ENCODE data around the gene LPCAT1.
"Not testable (repeated sequence)": the region's sequence is repeated elsewhere in the genome, so short reads cannot be mapped to it uniquely, and the experiment has no call there.

Gene LPCAT1

GRCh38 chr5:1471997-1472963, 51.5 kb downstream of the LPCAT1 start:
- DNase-seq (ENCODE audit: insufficient read length, low spot score) (no peak), FAIRE-seq (no peak)

GRCh38 chr5:1471240-1471853, 52.4 kb downstream of the LPCAT1 start:
- FAIRE-seq (no peak), DNase-seq (ENCODE audit: insufficient read length, low spot score) (no peak)

GRCh38 chr5:1470762-1471211, 53.0 kb downstream of the LPCAT1 start:
- DNase-seq (ENCODE audit: insufficient read length, low spot score) (no peak), FAIRE-seq (no peak)

DNA sequence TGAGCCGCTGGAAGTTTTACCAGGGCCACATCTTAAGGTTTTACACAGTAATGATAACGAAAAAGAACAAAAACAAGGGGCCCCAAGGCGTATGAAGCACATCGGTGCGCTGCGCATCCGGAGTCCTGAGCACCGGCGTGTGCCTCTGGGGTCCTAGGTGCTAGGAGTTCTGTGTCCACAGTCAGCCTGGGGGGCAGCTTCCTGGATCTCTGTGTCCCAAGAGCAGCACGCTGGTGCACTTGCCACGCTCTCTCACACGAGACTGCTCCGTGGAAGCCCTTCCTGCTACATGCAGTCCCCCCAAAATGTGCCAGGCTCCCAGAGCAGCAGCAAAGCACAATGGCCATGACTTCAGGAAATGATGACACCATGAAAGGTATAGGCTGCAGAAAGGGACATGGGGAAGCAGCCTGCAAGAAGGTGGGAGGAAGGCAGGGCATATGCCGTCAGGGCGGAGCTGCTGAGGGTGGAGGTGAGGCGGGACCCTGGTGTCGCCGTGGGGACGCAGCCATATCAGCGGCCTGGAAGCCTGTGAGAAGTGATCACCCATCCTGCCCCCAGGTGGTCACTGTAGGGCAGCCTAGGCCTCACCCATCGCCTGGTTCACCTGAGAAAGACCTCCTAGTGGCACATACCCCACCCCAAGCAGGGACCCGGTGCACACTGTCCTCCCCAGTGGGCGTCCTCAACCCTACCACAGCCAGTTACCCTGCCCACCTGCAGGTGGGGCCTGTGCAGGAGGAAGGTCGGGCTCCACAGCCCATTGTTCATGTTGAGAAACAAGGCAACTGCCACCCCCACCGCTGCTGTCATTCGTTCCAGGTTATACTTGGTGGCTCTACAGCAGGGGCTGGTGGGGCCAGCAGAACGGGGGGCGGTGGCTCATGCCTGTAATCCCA, 54.9 kb downstream of the LPCAT1 start:
- FAIRE-seq (no peak), DNase-seq (ENCODE audit: insufficient read length, low spot score) (no peak)

DNA sequence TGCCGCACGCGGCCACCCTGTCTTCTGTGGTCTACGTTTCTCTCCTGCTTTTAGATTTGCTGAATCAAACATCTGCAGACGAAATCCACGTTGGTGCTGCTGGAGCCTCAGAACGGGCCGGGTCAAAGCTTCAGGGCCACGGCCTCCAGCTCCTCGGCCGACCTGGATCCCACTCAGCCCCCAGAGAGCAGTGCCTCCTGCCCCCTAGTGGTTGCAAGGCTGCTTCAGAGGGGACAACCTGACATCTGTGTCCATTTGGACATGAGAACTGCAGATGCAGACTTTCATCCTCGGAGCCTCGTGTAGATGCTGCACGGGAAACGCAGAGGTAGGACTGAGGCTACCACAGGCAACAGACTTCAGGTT, 55.5 kb downstream of the LPCAT1 start:
- DNase-seq (ENCODE audit: insufficient read length, low spot score) (no peak), FAIRE-seq (no peak)

DNA sequence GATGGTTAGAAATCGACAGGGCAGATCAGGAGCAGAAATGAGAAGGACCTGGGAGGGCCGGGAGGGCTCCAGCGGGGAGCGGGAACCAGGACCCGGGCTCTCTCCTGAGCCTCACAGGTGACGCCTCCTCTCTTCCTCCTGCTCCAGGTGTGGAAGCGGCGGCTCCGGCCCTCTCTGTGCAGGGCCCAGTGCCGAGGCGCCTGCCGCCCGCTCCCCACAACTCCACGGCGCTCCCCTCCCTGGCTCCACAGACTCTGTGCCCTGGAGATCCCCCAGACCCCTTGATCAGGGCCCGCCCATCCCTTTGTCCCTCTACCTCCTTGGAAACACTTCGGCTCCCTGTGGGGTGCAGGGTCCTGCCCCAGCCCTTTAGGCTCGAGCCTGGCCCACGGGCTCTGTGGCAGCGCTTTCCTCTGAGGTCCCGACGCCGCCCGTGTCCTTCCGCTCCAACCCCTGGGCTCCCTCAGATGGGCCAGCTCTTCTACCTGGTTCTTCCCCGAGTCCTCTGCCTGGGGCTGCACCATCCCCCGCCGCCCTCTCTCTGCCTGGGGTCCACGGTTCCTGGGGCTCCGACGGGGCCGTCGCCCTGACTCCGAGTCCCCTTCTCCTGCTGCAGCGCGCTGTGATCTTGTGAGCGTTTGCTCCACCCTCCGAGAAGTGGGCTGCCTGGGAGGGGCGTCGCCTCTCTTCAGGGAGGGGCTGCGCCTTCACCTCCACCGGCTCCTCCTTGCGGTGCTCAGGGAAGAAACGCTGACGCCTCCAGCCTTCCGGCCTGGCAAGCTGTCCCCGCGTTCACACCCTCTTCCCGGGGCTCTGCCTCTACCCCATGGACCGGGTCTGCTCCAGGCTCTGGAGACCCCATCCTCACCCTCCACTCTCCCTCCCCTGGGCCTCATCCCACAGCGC, 56.2 kb downstream of the LPCAT1 start:
- FAIRE-seq (no peak), DNase-seq (ENCODE audit: insufficient read length, low spot score) (no peak)

DNA sequence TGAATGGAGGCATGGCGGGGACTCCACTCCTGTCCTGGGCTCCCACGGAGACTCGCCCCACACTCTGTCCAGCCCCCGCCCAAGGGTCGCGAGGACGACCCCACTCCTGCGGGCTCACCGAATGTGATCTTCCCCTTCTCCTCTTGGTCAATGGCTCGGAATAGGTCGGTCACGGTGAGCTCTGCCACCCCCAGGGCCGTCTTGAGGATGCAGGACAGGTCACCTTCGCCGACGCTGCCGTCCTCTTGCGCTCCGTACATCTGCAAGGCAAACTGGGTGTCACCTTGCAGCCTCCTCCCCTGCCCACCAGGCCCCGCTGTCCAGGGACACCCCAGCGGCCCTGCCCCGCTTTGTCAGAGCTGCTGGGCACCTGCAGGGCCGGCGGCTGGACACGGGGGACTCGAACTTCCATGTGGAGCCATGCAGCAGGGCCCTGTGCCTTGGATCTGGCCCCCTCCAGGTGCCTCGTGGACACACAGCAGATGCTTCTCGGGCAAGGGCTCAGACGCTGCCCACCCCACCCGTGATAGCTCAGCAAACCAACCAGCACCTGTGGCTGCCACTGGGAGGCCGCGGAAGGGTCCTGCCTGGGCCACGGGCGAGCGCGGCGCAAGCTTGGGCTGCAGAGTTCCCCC, 57.0 kb downstream of the LPCAT1 start:
- FAIRE-seq: no peak
- DNase-seq (ENCODE audit: insufficient read length, low spot score): no peak

DNA sequence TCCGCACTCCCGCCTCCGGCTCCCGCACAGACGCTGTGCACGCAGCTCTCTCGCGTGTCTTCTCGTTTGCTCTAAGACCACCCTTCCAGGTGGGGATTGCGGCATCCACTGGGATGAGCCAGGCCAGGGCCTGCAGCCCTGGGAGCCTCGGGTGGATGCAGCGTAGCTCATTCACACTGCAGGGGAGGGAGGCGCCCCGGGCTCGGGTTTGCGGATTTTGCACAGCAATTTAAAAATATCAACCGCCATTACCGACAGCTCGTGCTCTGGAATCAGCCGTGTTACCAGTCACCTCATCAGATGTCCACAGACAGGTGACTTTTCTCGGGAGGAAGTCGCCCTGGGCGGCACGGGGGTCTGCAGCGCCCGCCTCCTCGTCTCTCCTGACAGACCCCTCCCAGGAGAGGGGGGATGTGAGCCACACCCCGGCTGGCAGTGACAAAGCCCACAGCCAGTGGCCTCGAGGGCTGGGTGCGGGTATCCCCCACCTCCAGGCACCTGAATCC, 57.7 kb downstream of the LPCAT1 start:
- DNase-seq (ENCODE audit: insufficient read length, low spot score) (no peak), FAIRE-seq (no peak)

GRCh38 chr5:1465117-1465516, 58.6 kb downstream of the LPCAT1 start:
- DNase-seq (ENCODE audit: insufficient read length, low spot score) (no peak), FAIRE-seq (no peak)

GRCh38 chr5:1464511-1464910, 59.2 kb downstream of the LPCAT1 start:
- DNase-seq (ENCODE audit: insufficient read length, low spot score) (no peak), FAIRE-seq (no peak)

GRCh38 chr5:1464096-1464446, 59.7 kb downstream of the LPCAT1 start:
- no peak for DNase-seq (ENCODE audit: insufficient read length, low spot score)
- FAIRE-seq: no peak

GRCh38 chr5:1463326-1464095, 60.2 kb downstream of the LPCAT1 start:
- FAIRE-seq (no peak), DNase-seq (ENCODE audit: insufficient read length, low spot score) (no peak)

GRCh38 chr5:1462358-1462757, 61.4 kb downstream of the LPCAT1 start:
- FAIRE-seq: no peak
- no peak for DNase-seq (ENCODE audit: insufficient read length, low spot score)

DNA sequence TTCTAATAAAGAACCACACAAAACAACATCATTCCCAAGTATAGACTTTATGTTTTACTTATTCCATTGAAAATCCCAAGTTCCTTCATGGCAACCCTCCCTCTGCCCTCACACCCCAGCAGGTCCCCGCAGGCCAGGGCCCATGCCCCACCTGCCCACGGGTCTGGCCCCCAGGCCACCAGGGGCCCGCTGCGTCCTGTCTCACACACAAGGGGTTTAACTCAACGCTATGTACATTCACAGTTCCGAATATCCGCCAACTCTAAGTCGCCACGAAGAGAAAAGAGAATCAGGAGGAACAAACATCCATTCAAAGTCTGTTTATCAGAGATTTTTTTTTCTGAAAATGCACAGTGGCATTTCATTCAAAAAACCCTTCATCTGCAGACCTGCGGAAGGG, 62.4 kb downstream of the LPCAT1 start:
- FAIRE-seq: no peak

DNA sequence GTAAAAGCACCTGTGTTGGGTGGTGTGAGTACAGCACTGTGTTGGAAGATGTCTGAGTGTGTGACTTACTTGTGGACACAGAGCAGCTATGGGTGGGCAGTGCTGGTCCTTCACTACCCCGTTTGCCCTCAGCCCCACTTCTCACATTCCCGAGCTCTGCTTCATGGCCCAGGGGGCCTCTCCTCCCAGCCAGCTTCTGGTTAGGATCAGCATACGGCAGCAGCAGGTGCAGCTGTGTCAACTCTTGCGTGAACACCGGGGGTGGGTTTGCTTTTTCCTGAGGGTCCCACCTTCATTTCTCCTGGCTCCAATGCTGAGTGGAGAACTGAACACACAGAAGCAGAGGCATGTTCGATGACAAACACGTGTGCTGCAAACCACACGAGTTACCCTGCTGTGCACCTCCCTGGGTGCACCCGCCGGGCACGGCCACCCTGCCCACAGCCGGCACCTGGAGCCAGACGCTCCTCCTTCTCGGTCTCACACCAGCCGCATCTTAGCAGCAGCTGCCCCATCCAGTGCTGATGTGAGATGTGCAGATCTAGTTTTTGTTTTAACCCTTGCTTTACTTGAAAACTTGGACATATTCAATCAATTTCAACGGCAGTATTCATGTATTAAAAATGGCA, 63.6 kb downstream of the LPCAT1 start:
- DNase-seq (ENCODE audit: insufficient read length, low spot score): no peak
- no peak for FAIRE-seq

More for the DNA sequence above, 62.4 kb downstream of the LPCAT1 start:
- DNase-seq (ENCODE audit: insufficient read length, low spot score): no peak

DNA sequence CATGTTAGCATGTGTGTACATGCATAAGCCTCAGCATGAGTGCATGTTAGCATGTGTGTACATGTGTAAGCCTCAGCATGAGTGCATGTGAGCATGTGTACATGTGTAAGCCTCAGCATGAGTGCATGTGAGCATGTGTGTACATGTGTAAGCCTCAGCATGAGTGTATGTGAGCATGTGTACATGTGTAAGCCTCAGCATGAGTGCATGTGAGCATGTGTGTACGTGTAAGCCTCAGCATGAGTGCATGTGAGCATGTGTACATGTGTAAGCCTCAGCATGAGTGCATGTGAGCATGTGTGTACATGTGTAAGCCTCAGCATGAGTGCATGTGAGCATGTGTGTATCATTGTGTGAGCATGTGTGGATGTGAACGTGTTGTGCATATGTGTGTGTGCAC, 64.3 kb downstream of the LPCAT1 start:
- FAIRE-seq; DNase-seq (ENCODE audit: insufficient read length, low spot score): not testable (repeated sequence)

- not testable (repeated sequence) for DNase-seq (ENCODE audit: insufficient read length, low spot score); FAIRE-seq
These were observed 67.5 kb downstream of the LPCAT1 start for GRCh38 chr5:1456110-1456881.

All from GM19239 (cell line).